Fibroblast of pulmonary artery (primary cell): Measurements from ENCODE around the gene OR7G2.

Source experiments
- DNase-seq: peaks from one replicate; pipeline ENCODE4 v3.0.0-alpha.2; 2010; ENCODE audit warnings: low read depth
- H3K4me3 ChIP-seq: replicated peaks from 2 replicates; pipeline ENCODE4 v1.5.1; 2011; ENCODE audit warnings: low read depth, mild to moderate bottlenecking, control low read depth, low read length, moderate library complexity
- TF ChIP-seq, protein P1 (sequence below): IDR thresholded peaks from 2 replicates; pipeline ENCODE4 v1.5.1; 2011; ENCODE audit warnings: mild to moderate bottlenecking, control low read depth, low read length, inconsistent platforms; ENCODE audit errors: missing control alignments

OR7G2 gene

DNA sequence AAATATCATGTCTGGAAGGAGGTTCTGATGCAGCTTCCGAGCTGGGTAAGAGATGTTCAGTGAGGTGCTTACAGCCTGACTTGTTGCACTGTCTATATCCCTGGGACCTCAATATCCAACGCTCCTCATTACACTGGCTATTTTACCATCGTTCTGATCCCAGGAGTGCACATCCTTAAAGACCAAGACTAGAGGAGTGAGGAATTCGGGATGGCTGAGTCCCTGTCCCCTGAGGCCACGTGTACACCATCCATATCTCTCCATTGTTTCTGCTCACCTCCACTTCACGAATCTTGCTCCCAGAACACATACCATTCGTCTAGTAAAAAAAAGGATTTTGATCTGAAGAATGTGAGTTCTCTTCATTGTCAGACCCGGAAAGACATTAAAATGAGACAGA is at the start of gene OR7G2:
Gene OR7G2 (minus strand): TSS at position 101 of the 400 bp plus-strand sequence. CDS start 4,232 bp downstream, outside the sequence.
- DNase-seq, result no peak
- H3K4me3 ChIP-seq, result no peak within 1 kb of the TSS
- TF ChIP-seq, protein P1, sequence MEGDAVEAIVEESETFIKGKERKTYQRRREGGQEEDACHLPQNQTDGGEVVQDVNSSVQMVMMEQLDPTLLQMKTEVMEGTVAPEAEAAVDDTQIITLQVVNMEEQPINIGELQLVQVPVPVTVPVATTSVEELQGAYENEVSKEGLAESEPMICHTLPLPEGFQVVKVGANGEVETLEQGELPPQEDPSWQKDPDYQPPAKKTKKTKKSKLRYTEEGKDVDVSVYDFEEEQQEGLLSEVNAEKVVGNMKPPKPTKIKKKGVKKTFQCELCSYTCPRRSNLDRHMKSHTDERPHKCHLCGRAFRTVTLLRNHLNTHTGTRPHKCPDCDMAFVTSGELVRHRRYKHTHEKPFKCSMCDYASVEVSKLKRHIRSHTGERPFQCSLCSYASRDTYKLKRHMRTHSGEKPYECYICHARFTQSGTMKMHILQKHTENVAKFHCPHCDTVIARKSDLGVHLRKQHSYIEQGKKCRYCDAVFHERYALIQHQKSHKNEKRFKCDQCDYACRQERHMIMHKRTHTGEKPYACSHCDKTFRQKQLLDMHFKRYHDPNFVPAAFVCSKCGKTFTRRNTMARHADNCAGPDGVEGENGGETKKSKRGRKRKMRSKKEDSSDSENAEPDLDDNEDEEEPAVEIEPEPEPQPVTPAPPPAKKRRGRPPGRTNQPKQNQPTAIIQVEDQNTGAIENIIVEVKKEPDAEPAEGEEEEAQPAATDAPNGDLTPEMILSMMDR, result no peak

DNA sequence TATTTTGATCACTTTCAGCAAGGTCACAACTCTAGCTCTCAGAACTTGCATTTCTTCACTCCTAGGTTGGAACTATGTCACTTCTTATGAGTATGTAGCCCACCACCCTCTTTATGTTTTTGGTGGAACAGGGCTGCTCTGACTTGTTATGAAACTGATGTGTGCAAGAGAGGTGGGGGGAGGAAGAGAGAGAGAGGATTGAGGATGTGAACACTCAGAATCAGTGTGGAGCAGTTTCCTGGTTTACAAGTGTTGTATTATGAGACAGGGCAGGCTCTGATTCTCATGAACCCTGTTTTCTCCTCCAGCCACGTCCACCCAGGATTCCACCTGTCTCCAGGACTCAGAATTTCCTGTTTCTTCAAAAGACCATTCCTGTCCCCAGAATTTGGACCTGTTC is 49.0 kb upstream of the OR7G2 start:
- TF ChIP-seq, protein P1, result no peak
- no peak for DNase-seq
- no peak overlapping the region for H3K4me3 ChIP-seq

DNA sequence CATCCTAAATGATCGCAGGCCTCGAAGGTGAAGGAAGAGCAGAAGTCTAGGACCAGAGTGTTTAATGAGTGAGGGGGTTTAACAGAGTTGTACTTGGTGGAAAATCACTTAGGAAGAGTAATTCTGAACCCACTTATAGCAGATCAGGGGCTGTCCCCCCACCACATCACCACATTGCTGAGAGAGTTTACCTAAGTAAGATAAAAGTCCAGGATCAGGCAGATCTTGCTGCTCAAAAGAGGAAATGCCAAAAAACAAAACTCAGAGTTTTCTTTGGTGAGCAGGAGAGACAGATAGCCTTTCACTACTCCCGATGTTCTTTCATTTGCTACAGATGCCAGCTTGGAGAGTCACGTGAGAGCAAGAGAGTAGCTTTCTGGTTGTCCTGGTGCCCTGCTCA is 48.3 kb upstream of the OR7G2 start:
- no peak overlapping the region for H3K4me3 ChIP-seq
- no peak for DNase-seq
- TF ChIP-seq, protein P1, result no peak

DNA sequence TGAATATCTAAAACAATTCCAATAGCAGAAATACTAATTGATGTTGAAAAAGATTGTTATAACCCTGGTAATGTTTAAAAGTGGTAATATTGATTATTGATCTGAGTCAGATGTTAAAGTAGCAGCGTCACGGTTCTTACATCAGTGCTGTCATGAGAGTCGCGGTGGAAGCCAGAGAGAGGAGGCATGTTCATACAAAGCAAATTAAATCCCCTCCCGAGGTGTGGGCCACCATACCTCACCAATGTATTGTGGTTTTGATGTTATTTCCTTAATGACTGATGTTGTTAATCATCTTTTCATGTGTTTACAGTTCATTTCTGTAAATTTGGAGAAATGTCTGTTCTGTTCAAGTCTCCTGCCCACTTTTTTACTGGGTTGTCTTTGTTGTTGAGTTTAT is 44.1 kb upstream of the OR7G2 start:
- TF ChIP-seq, protein P1, result no peak
- no peak for DNase-seq
- H3K4me3 ChIP-seq, result no peak overlapping the region

DNA sequence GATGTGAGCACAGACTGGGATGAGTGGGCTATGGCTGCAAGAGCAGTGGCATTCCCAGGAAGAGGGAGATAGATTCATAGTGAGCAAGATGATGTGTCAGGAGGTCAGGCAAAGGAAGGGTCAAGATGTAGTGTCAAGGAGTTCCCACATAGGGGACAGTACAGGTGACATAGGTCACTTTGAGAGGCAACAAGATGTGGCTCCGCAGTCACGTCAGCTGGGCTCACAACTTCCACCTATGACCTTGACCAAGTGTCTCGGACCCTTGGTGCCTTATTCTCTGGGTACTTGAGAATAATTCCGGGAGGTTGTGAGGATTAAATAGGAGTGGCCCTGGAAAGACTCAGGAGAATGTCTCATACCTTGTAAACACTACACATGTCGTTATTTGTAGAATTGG is 43.4 kb upstream of the OR7G2 start:
- no peak overlapping the region for H3K4me3 ChIP-seq
- DNase-seq, result no peak
- TF ChIP-seq, protein P1, result no peak

DNA sequence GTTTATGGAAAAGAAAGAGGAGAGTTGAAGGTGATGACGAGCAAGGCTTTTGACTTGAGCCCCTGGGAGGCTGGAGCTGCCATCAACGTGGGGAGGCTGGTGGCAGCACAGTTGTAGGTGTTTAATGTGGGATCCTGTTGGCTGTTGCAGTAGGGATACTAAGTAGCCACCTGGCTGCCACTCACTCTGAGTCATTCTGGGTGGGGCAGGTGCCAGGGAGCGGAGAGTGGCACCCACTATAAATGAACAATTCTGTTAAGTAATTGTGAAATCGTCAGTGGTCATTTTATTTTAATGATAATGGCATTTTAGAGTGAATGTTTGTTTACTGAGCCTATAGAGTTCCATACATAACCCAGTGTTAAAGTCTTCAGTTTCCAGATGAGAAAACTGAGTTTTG is 42.7 kb upstream of the OR7G2 start:
- DNase-seq, result no peak
- TF ChIP-seq, protein P1, result no peak
- no peak overlapping the region for H3K4me3 ChIP-seq

DNA sequence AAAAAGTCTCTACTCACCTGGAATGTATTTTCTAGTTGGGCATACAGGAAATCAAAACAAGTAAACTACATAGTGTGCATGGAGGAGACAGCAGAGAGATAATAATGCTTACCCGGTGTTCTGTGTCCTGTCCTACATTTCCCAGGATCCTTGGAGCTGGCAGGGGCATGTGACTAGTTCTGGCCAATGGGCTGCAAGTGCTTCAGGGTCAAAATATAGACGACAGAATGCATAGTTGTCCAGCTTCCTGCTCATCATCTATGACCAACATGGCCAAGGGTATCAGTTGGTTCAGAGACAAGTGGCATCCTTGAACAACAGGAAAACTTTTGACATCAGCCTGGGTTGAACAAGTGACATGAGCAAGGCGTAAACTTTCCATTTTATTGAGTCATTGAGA is 41.4 kb upstream of the OR7G2 start:
- TF ChIP-seq, protein P1, result no peak
- no peak for DNase-seq
- H3K4me3 ChIP-seq, result no peak overlapping the region
